ENCODE results near the gene RTN4RL2.

Gene RTN4RL2

GRCh38 chr11:57424792-57425564, 35.4 kb upstream of the RTN4RL2 start:
- H3K27ac ChIP-seq (ENCODE audit: low read length), result no peak overlapping the region
- no peaks in the 10 kb centered on the region for H3K9me3 ChIP-seq (ENCODE audit: insufficient read depth, low read depth, low read length)
- H3K9ac ChIP-seq (ENCODE audit: low read depth, low read length), result no peak overlapping the region
- H3K36me3 ChIP-seq (ENCODE audit: insufficient read depth, low read depth, low read length), result peaks cover 41% of the 10 kb centered on the region
- H3K4me3 ChIP-seq (ENCODE audit: low read length), result no peak overlapping the region
- H3K27me3 ChIP-seq (ENCODE audit: insufficient read depth, low read length), result peaks cover 37% of the 10 kb centered on the region
- H3K4me1 ChIP-seq (ENCODE audit: insufficient read depth, low read length), result peaks cover 8% of the 10 kb centered on the region

- H3K27me3 ChIP-seq (ENCODE audit: insufficient read depth, low read length), result peaks cover 40% of the 10 kb centered on the region
- peak overlapping the region; percentile 63; the same call in 1 of the 2 replicates for H3K4me3 ChIP-seq (ENCODE audit: low read length)
- no peaks in the 10 kb centered on the region for H3K9me3 ChIP-seq (ENCODE audit: insufficient read depth, low read depth, low read length)
- H3K4me1 ChIP-seq (ENCODE audit: insufficient read depth, low read length), result peaks cover 8% of the 10 kb centered on the region
- H3K36me3 ChIP-seq (ENCODE audit: insufficient read depth, low read depth, low read length), result peaks cover 32% of the 10 kb centered on the region
- peak overlapping the region; percentile 59; the same call in 1 of the 2 replicates for H3K9ac ChIP-seq (ENCODE audit: low read depth, low read length)
- H3K27ac ChIP-seq (ENCODE audit: low read length), result no peak overlapping the region
Observed at GRCh38 chr11:57425565-57426438, 34.5 kb upstream of the RTN4RL2 start.

GRCh38 chr11:57426439-57426928, 33.8 kb upstream of the RTN4RL2 start:
- peak overlapping the region; percentile 63 for H3K4me3 ChIP-seq (ENCODE audit: low read length)
- peaks cover 8% of the 10 kb centered on the region for H3K4me1 ChIP-seq (ENCODE audit: insufficient read depth, low read length)
- H3K36me3 ChIP-seq (ENCODE audit: insufficient read depth, low read depth, low read length), result peaks cover 30% of the 10 kb centered on the region; the same call in 1 of the 2 replicates
- no peak overlapping the region for H3K27ac ChIP-seq (ENCODE audit: low read length)
- H3K27me3 ChIP-seq (ENCODE audit: insufficient read depth, low read length), result peaks cover 40% of the 10 kb centered on the region
- peak overlapping the region; percentile 59; the same call in 1 of the 2 replicates for H3K9ac ChIP-seq (ENCODE audit: low read depth, low read length)
- H3K9me3 ChIP-seq (ENCODE audit: insufficient read depth, low read depth, low read length), result no peaks in the 10 kb centered on the region

- peaks cover 30% of the 10 kb centered on the region; the same call in 1 of the 2 replicates for H3K36me3 ChIP-seq (ENCODE audit: insufficient read depth, low read depth, low read length)
- peak within 1 kb of the TSS; percentile 59; the same call in 1 of the 2 replicates for H3K9ac ChIP-seq (ENCODE audit: low read depth, low read length)
- H3K27me3 ChIP-seq (ENCODE audit: insufficient read depth, low read length), result peaks cover 40% of the 10 kb centered on the region
- no peaks in the 10 kb centered on the region for H3K9me3 ChIP-seq (ENCODE audit: insufficient read depth, low read depth, low read length)
- peaks cover 8% of the 10 kb centered on the region for H3K4me1 ChIP-seq (ENCODE audit: insufficient read depth, low read length)
- H3K27ac ChIP-seq (ENCODE audit: low read length), result no peak within 1 kb of the TSS
- H3K4me3 ChIP-seq (ENCODE audit: low read length), result peak within 1 kb of the TSS; percentile 63
Observed at GRCh38 chr11:57426929-57427726, 33.2 kb upstream of the RTN4RL2 start, which contains the start of gene SLC43A3. SLC43A3 (minus strand) TSS chr11:57427121; CDS start chr11:57426172, 949 bp downstream.

GRCh38 chr11:57427727-57428082, 32.6 kb upstream of the RTN4RL2 start:
- Histone ChIP-seq H3K4me3 (ENCODE audit: low read length) (no peak overlapping the region), H3K36me3 (ENCODE audit: insufficient read depth, low read depth, low read length) (peaks cover 24% of the 10 kb centered on the region; the same call in 1 of the 2 replicates), H3K4me1 (ENCODE audit: insufficient read depth, low read length) (peaks cover 8% of the 10 kb centered on the region), H3K27ac (ENCODE audit: low read length) (no peak overlapping the region), H3K27me3 (ENCODE audit: insufficient read depth, low read length) (peaks cover 40% of the 10 kb centered on the region), H3K9ac (ENCODE audit: low read depth, low read length) (no peak overlapping the region; the same call in 1 of the 2 replicates), H3K9me3 (ENCODE audit: insufficient read depth, low read depth, low read length) (no peaks in the 10 kb centered on the region)

- H3K9ac ChIP-seq (ENCODE audit: low read depth, low read length), result no peak overlapping the region
- H3K4me1 ChIP-seq (ENCODE audit: insufficient read depth, low read length), result peaks cover 8% of the 10 kb centered on the region
- H3K27ac ChIP-seq (ENCODE audit: low read length), result no peak overlapping the region
- peaks cover 43% of the 10 kb centered on the region for H3K27me3 ChIP-seq (ENCODE audit: insufficient read depth, low read length)
- no peak overlapping the region for H3K4me3 ChIP-seq (ENCODE audit: low read length)
- H3K36me3 ChIP-seq (ENCODE audit: insufficient read depth, low read depth, low read length), result peaks cover 17% of the 10 kb centered on the region; the same call in 1 of the 2 replicates
- no peaks in the 10 kb centered on the region for H3K9me3 ChIP-seq (ENCODE audit: insufficient read depth, low read depth, low read length)
Observed at GRCh38 chr11:57428643-57429042, 31.7 kb upstream of the RTN4RL2 start.

GRCh38 chr11:57429946-57430345, 30.4 kb upstream of the RTN4RL2 start:
- H3K4me1 ChIP-seq (ENCODE audit: insufficient read depth, low read length), result peaks cover 8% of the 10 kb centered on the region
- H3K9ac ChIP-seq (ENCODE audit: low read depth, low read length), result no peak overlapping the region
- peaks cover 45% of the 10 kb centered on the region for H3K27me3 ChIP-seq (ENCODE audit: insufficient read depth, low read length)
- peaks cover 8% of the 10 kb centered on the region; the same call in 1 of the 2 replicates for H3K36me3 ChIP-seq (ENCODE audit: insufficient read depth, low read depth, low read length)
- H3K9me3 ChIP-seq (ENCODE audit: insufficient read depth, low read depth, low read length), result no peaks in the 10 kb centered on the region
- no peak overlapping the region for H3K4me3 ChIP-seq (ENCODE audit: low read length)
- H3K27ac ChIP-seq (ENCODE audit: low read length), result no peak overlapping the region

- H3K9ac ChIP-seq (ENCODE audit: low read depth, low read length), result no peak overlapping the region
- H3K4me3 ChIP-seq (ENCODE audit: low read length), result no peak overlapping the region
- H3K9me3 ChIP-seq (ENCODE audit: insufficient read depth, low read depth, low read length), result no peaks in the 10 kb centered on the region
- peaks cover 39% of the 10 kb centered on the region for H3K27me3 ChIP-seq (ENCODE audit: insufficient read depth, low read length)
- peaks cover 6% of the 10 kb centered on the region for H3K4me1 ChIP-seq (ENCODE audit: insufficient read depth, low read length)
- no peak overlapping the region for H3K27ac ChIP-seq (ENCODE audit: low read length)
- H3K36me3 ChIP-seq (ENCODE audit: insufficient read depth, low read depth, low read length), result 0 out of 2 replicates have a peak, but pooled peaks cover under 1% of the 10 kb centered on the region
Observed at GRCh38 chr11:57430952-57431351, 29.4 kb upstream of the RTN4RL2 start.

GRCh38 chr11:57432149-57432561, 28.2 kb upstream of the RTN4RL2 start:
- H3K4me1 ChIP-seq (ENCODE audit: insufficient read depth, low read length), result no peaks in the 10 kb centered on the region; the same call in 1 of the 2 replicates
- no peaks in the 10 kb centered on the region for H3K9me3 ChIP-seq (ENCODE audit: insufficient read depth, low read depth, low read length)
- H3K36me3 ChIP-seq (ENCODE audit: insufficient read depth, low read depth, low read length), result no peaks in the 10 kb centered on the region
- H3K4me3 ChIP-seq (ENCODE audit: low read length), result no peak overlapping the region
- no peak overlapping the region for H3K9ac ChIP-seq (ENCODE audit: low read depth, low read length)
- peaks cover 32% of the 10 kb centered on the region for H3K27me3 ChIP-seq (ENCODE audit: insufficient read depth, low read length)
- no peak overlapping the region for H3K27ac ChIP-seq (ENCODE audit: low read length)

GRCh38 chr11:57432714-57433163, 27.6 kb upstream of the RTN4RL2 start:
- H3K27ac ChIP-seq (ENCODE audit: low read length), result no peak overlapping the region
- H3K4me1 ChIP-seq (ENCODE audit: insufficient read depth, low read length), result no peaks in the 10 kb centered on the region
- no peak overlapping the region for H3K4me3 ChIP-seq (ENCODE audit: low read length)
- H3K9ac ChIP-seq (ENCODE audit: low read depth, low read length), result no peak overlapping the region
- peaks cover 30% of the 10 kb centered on the region for H3K27me3 ChIP-seq (ENCODE audit: insufficient read depth, low read length)
- no peaks in the 10 kb centered on the region for H3K9me3 ChIP-seq (ENCODE audit: insufficient read depth, low read depth, low read length)
- H3K36me3 ChIP-seq (ENCODE audit: insufficient read depth, low read depth, low read length), result no peaks in the 10 kb centered on the region
